ENCODE measurements around the gene ST13.

Gene ST13

GRCh38 chr22:40808018-40808841 is 48.2 kb downstream of the ST13 start:
- TF ChIP-seq SIN3A (IDR thresholded peaks at IDR 0.05; ENCODE audit: borderline replicate concordance, insufficient read depth, low read length): no peak
- TF ChIP-seq TAF1 (IDR thresholded peaks at IDR 0.05; ENCODE audit: borderline replicate concordance, insufficient read depth, low read length): no peak
- TF ChIP-seq FOXP2 (optimal IDR thresholded peaks at IDR 0.05; ENCODE audit: borderline replicate concordance, extremely low read depth, extremely low read length, insufficient read depth): no peak
- TF ChIP-seq REST (IDR thresholded peaks at IDR 0.05; ENCODE audit: insufficient read depth in 1 of 2, low read depth in 2 of 2, low read length in 2 of 2): no peak
- no peak for TF ChIP-seq POLR2AphosphoS5 (IDR thresholded peaks at IDR 0.05; ENCODE audit: low read depth, low read length)

- TF ChIP-seq REST (IDR thresholded peaks at IDR 0.05; ENCODE audit: insufficient read depth in 1 of 2, low read depth in 2 of 2, low read length in 2 of 2) (no peak), POLR2AphosphoS5 (IDR thresholded peaks at IDR 0.05; ENCODE audit: low read depth, low read length) (no peak), SIN3A (IDR thresholded peaks at IDR 0.05; ENCODE audit: borderline replicate concordance, insufficient read depth, low read length) (no peak), FOXP2 (optimal IDR thresholded peaks at IDR 0.05; ENCODE audit: borderline replicate concordance, extremely low read depth, extremely low read length, insufficient read depth) (no peak), TAF1 (IDR thresholded peaks at IDR 0.05; ENCODE audit: borderline replicate concordance, insufficient read depth, low read length) (no peak)
Observed at GRCh38 chr22:40806711-40807110, 49.7 kb downstream of the ST13 start.

- TF ChIP-seq FOXP2 (optimal IDR thresholded peaks at IDR 0.05; ENCODE audit: borderline replicate concordance, extremely low read depth, extremely low read length, insufficient read depth): no peak
- no peak for TF ChIP-seq POLR2AphosphoS5 (IDR thresholded peaks at IDR 0.05; ENCODE audit: low read depth, low read length)
- TF ChIP-seq TAF1 (IDR thresholded peaks at IDR 0.05; ENCODE audit: borderline replicate concordance, insufficient read depth, low read length): no peak
- no peak for TF ChIP-seq SIN3A (IDR thresholded peaks at IDR 0.05; ENCODE audit: borderline replicate concordance, insufficient read depth, low read length)
Observed at GRCh38 chr22:40805699-40806203, 50.7 kb downstream of the ST13 start.

- TF ChIP-seq SIN3A (IDR thresholded peaks at IDR 0.05; ENCODE audit: borderline replicate concordance, insufficient read depth, low read length) (no peak), POLR2AphosphoS5 (IDR thresholded peaks at IDR 0.05; ENCODE audit: low read depth, low read length) (no peak), TAF1 (IDR thresholded peaks at IDR 0.05; ENCODE audit: borderline replicate concordance, insufficient read depth, low read length) (no peak)
Observed at GRCh38 chr22:40805239-40805638, 51.2 kb downstream of the ST13 start.

GRCh38 chr22:40803321-40803720 is 53.1 kb downstream of the ST13 start:
- no peak for TF ChIP-seq REST (IDR thresholded peaks at IDR 0.05; ENCODE audit: insufficient read depth in 1 of 2, low read depth in 2 of 2, low read length in 2 of 2)
- TF ChIP-seq SIN3A (IDR thresholded peaks at IDR 0.05; ENCODE audit: borderline replicate concordance, insufficient read depth, low read length): no peak
- no peak for TF ChIP-seq POLR2AphosphoS5 (IDR thresholded peaks at IDR 0.05; ENCODE audit: low read depth, low read length)
- no peak for TF ChIP-seq TAF1 (IDR thresholded peaks at IDR 0.05; ENCODE audit: borderline replicate concordance, insufficient read depth, low read length)
- no peak for TF ChIP-seq FOXP2 (optimal IDR thresholded peaks at IDR 0.05; ENCODE audit: borderline replicate concordance, extremely low read depth, extremely low read length, insufficient read depth)

- TF ChIP-seq TAF1 (IDR thresholded peaks at IDR 0.05; ENCODE audit: borderline replicate concordance, insufficient read depth, low read length) (no peak), POLR2AphosphoS5 (IDR thresholded peaks at IDR 0.05; ENCODE audit: low read depth, low read length) (no peak), FOXP2 (optimal IDR thresholded peaks at IDR 0.05; ENCODE audit: borderline replicate concordance, extremely low read depth, extremely low read length, insufficient read depth) (no peak)
Observed at GRCh38 chr22:40799008-40799407, 57.4 kb downstream of the ST13 start.
